HT1080 (cell line): Measurements from ENCODE around the gene IL4R. TPM values are rescaled to one million over a fixed set of nuclear protein-coding genes. Genes with fewer than 3 reads are reported as not detected.
"Not testable (repeated sequence)": the region's sequence is repeated elsewhere in the genome, so short reads cannot be mapped to it uniquely, and the experiment has no call there.

ENCODE experiments used
- DNase-seq: peaks from one replicate; pipeline ENCODE4 v3.0.0-alpha.2; 2015; ENCODE audit warnings: low read depth
- total RNA-seq: library from RNA; depleted of rRNA; stranded (reverse); fragments of >200 nt; shearing (Covaris generic); gene quantifications from 2 replicates; pipeline ENCODE4 v1.2.3, GENCODE V29; 2014; rRNA removed

The IL4R gene
- total RNA-seq, 1 experiment from 2014 or later = 21.8 TPM

- peak; percentile 74 for DNase-seq
Observed at GRCh38 chr16:27401768-27402568, 88.2 kb downstream of the IL4R start, which contains the start of gene IL21R. IL21R (plus strand) TSS chr16:27402174; CDS start chr16:27430072, 27,898 bp downstream.

- no peak for DNase-seq
Observed at GRCh38 chr16:27402569-27402963, 88.8 kb downstream of the IL4R start.

GRCh38 chr16:27402964-27403600, 89.3 kb downstream of the IL4R start:
- DNase-seq = no peak

- no peak for DNase-seq
Observed at GRCh38 chr16:27403601-27403992, 89.8 kb downstream of the IL4R start.

- no peak for DNase-seq
Observed at GRCh38 chr16:27404163-27404823, 90.5 kb downstream of the IL4R start.

GRCh38 chr16:27405546-27406451, 92.0 kb downstream of the IL4R start:
- DNase-seq = no peak

- DNase-seq = no peak
Observed at GRCh38 chr16:27406511-27407128, 92.8 kb downstream of the IL4R start.

GRCh38 chr16:27407133-27407532, 93.4 kb downstream of the IL4R start:
- DNase-seq = no peak

- DNase-seq = peak; percentile 83
Observed at GRCh38 chr16:27408012-27408601, 94.3 kb downstream of the IL4R start.

- no peak for DNase-seq
Observed at GRCh38 chr16:27408602-27409031, 94.8 kb downstream of the IL4R start.

- DNase-seq = not testable (repeated sequence)
Observed at GRCh38 chr16:27409958-27410357, 96.2 kb downstream of the IL4R start.

- no peak for DNase-seq
Observed at GRCh38 chr16:27410761-27411160, 97.0 kb downstream of the IL4R start.

GRCh38 chr16:27413956-27414355, 100.2 kb downstream of the IL4R start:
- no peak for DNase-seq

Other genes with a start within 250 kb of the IL4R start
- gene C16orf82, start 247.0 kb upstream of the IL4R start, total RNA-seq = not detected in 2 replicates
- 4.7 and 6.0 TPM in 2 replicates for gene KDM8, start 110.4 kb upstream of the IL4R start, total RNA-seq
- gene NSMCE1, start 45.2 kb upstream of the IL4R start, total RNA-seq = 68.3 and 73.3 TPM in 2 replicates
- gene IL21R, start 88.2 kb downstream of the IL4R start, total RNA-seq = 0.67 and 0.80 TPM in 2 replicates
- 55.7 and 65.0 TPM in 2 replicates for gene GTF3C1, start 235.9 kb downstream of the IL4R start, total RNA-seq
- gene KATNIP, start 236.2 kb downstream of the IL4R start, total RNA-seq = 13.0 and 13.6 TPM in 2 replicates